GM13977 (cell line): ENCODE measurements around the gene HSPA12A.

Experiments
- DNase-seq: peaks from one replicate; pipeline ENCODE4 v3.0.0; 2012; ENCODE audit warnings: low spot score
- in situ Hi-C: fragments of 300-500 bp; cut with MboI; formaldehyde crosslinking; loops from one replicate; pipeline ENCODE4 v1.12.0; 2022; ENCODE audit warnings: low sequenced_read_pairs, low pct_unique_long_range_greater_than_20kb, mixed read lengths, inconsistent platforms; ENCODE audit not compliant: unreplicated experiment
- TF ChIP-seq, protein P1 (sequence below): IDR thresholded peaks from 2 replicates; pipeline ENCODE4 v1.5.1; 2012; ENCODE audit warnings: mild to moderate bottlenecking, control low read depth; ENCODE audit not compliant: insufficient read depth; ENCODE audit errors: extremely low read depth, missing control alignments

HSPA12A gene

DNA sequence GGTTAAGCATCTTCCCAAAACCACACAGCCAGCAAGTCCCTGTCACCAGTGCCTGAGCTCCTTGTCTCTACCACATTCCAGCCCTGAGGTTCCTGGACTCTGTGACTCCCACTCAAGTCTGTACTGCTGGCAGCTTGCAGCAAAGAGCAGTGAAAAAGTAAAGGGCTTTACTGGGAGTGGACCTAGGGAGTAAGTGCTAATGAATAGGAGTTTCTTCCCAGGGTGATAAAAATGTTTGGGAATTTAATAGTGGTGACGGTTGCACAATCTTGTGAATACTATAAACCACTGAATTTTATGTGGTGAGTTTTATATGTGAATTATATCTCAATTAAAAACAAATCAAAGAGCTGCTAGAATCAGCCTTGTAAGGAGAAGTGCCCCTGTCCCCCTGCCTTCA is 22.6 kb downstream of the HSPA12A start:
- TF ChIP-seq, protein P1, sequence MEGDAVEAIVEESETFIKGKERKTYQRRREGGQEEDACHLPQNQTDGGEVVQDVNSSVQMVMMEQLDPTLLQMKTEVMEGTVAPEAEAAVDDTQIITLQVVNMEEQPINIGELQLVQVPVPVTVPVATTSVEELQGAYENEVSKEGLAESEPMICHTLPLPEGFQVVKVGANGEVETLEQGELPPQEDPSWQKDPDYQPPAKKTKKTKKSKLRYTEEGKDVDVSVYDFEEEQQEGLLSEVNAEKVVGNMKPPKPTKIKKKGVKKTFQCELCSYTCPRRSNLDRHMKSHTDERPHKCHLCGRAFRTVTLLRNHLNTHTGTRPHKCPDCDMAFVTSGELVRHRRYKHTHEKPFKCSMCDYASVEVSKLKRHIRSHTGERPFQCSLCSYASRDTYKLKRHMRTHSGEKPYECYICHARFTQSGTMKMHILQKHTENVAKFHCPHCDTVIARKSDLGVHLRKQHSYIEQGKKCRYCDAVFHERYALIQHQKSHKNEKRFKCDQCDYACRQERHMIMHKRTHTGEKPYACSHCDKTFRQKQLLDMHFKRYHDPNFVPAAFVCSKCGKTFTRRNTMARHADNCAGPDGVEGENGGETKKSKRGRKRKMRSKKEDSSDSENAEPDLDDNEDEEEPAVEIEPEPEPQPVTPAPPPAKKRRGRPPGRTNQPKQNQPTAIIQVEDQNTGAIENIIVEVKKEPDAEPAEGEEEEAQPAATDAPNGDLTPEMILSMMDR, result no peak
- DNase-seq, result no peak
- in situ Hi-C loops, result no loop called here

DNA sequence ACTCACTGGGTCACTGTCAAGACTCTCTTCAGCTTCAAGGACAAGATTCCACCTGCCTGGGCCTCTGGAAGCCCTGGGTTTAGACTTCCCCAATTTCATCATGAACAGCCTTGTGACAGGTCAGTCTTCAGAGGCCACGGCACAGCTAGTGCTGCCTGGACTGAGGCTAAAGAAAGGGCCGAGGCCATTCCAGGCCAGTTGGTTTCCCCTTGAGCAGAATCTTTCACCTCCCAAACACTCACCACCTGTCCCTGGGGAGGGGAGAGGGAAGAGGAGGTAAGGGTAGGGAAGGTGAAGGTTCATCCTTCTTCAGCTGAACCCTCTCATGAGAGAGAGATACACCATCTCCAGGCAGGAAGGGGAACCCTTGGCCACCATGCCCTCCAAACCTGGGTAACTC is 24.3 kb downstream of the HSPA12A start:
- TF ChIP-seq, protein P1, result no peak
- DNase-seq, result no peak
- in situ Hi-C loops, result no loop called here

DNA sequence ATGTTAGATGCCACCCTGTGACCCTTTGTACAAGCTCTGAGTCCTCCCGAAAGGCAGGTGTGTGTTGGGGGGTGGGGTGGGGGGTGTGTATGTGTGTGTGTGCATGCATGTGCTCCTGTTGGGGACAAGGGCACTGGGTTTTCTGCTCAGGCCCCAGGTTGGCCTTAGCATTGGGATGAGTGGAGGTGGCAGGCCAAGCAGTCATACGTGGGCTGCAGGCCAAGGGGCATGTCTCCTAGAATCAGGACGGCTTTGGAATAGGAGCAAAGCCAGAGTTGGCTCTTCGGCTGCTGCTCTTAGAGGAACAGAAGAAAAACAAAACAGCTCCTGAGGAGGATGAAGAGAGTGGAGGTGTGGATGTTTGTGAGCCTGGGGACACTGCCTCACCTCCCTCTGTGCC is 26.0 kb downstream of the HSPA12A start:
- in situ Hi-C loops, result no loop called here
- DNase-seq, result no peak

DNA sequence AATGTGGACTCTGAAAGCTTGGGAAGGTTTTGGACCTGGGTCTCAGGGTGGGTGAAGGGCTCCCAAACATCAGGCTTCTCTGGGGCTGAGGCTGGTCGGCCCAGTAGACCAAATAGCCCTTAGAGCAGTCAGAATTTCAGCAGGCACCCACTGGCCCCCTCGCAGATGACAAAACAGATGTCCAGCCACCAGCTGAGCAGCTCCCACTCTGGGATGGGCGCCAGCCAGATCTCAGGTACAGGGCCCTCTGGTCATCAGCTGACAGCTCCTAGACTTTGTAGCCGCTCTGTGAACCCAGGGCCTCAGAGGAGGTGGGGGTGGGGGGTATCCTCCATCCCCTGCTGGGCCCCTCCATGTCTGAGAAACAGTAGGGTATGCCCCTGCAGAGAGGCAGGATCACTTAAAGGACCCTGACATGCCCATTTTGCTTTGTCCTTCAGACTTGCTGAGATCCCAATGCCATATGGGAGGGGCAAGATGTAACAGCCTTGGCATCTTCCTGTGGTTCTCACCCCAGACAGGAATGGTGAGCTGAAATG is 26.5 kb downstream of the HSPA12A start:
- TF ChIP-seq, protein P1, result no peak
- DNase-seq, result no peak
- in situ Hi-C loops, result no loop called here

More for the DNA sequence above, 26.0 kb downstream of the HSPA12A start:
- TF ChIP-seq, protein P1, result no peak

DNA sequence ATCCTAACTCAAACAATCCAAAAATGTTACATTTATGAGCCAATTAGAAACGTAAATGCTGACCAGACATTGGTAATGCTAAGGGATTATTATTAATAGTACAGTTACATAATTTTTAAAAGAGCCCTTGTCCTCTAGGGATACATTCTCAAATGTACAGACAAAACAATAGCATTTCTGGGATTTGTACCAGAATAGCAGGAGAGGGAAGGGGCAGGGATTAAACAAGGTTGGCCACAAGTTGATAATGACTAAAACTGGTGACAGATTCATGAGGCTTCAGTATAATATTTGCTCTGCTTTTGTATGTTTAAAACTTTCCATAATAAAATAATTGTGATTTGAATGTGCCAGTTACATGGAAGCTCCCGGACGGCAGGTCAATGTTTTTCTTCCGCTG is 27.0 kb downstream of the HSPA12A start:
- DNase-seq, result no peak
- TF ChIP-seq, protein P1, result no peak
- in situ Hi-C loops, result no loop called here

DNA sequence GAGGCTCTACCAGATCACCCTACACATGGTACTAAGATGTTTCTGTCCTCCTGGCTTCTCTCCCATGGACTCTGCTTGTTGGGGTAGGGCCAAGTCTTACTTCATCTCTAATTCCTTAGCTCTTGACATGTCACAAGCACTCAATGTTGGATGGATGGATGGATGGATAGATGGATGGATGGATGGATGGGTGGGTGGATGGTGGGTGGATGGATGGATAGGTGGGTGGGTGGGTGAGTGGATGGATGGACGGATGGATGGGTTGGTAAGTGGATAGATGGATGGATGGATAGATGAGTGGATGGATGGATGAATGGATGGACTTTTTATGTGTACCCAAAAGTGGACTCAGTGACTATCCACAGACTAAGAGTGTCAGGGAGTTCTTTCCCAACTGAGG is 28.5 kb downstream of the HSPA12A start:
- in situ Hi-C loops, result no loop called here
- DNase-seq, result no peak
- TF ChIP-seq, protein P1, result no peak

DNA sequence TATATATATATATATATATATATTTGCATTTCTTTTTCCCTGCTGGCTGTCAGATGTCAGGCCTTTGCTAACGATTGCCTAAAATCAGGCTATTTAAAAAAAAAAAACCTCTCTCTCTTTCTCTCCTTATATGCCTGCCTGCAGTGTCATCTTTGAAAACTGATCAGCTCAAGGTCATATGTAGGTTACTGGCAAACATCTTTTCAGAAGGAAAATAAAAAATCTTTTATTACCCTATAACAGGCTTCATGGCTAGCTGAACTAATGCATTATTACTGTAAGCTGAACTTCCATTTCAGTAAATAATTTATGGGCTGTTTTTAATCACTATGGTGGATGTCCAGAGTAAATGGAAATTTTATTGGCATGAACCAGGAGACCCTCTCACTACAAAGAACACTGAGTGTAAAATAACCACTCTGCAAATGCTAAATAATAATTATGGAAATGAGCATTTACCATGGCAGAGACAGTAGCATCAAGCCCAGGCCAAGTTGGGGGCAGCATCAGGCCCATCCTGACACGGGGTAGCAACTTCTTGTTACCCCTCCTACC is 29.3 kb downstream of the HSPA12A start:
- in situ Hi-C loops, result no loop called here

More for the DNA sequence above, 29.3 kb downstream of the HSPA12A start:
- TF ChIP-seq, protein P1, result no peak
- DNase-seq, result no peak
